NCI-H1105 (cell line): ENCODE measurements around the gene PNCK.

Experiments
- DNase-seq: peaks from one replicate; lab custom pipeline; 2025; lab: John Stamatoyannopoulos, UW

Gene PNCK

GRCh38 chrX:153641627-153642026 lies 32.0 kb downstream of the PNCK start:
- peak; percentile 21 for DNase-seq

- DNase-seq = no peak
Measured at GRCh38 chrX:153640736-153641575, 32.7 kb downstream of the PNCK start.

- no peak for DNase-seq
Measured at GRCh38 chrX:153640045-153640686, 33.4 kb downstream of the PNCK start.

- no peak for DNase-seq
Measured at GRCh38 chrX:153639177-153640044, 34.2 kb downstream of the PNCK start.

- DNase-seq = no peak
Measured at GRCh38 chrX:153638436-153639176, 35.0 kb downstream of the PNCK start.

- no peak for DNase-seq
Measured at GRCh38 chrX:153638041-153638371, 35.6 kb downstream of the PNCK start.

- no peak for DNase-seq
Measured at GRCh38 chrX:153637121-153638040, 36.2 kb downstream of the PNCK start.

- no peak for DNase-seq
Measured at GRCh38 chrX:153636716-153637115, 36.9 kb downstream of the PNCK start.

GRCh38 chrX:153635788-153636668 lies 37.6 kb downstream of the PNCK start:
- DNase-seq = no peak

GRCh38 chrX:153635388-153635787 lies 38.2 kb downstream of the PNCK start:
- no peak for DNase-seq

GRCh38 chrX:153634832-153635231 lies 38.8 kb downstream of the PNCK start:
- no peak for DNase-seq

GRCh38 chrX:153634236-153634635 lies 39.4 kb downstream of the PNCK start:
- DNase-seq = no peak

GRCh38 chrX:153633607-153634180 lies 39.9 kb downstream of the PNCK start:
- no peak for DNase-seq

- DNase-seq = no peak
Measured at GRCh38 chrX:153633048-153633447, 40.6 kb downstream of the PNCK start.

- no peak for DNase-seq
Measured at GRCh38 chrX:153632595-153632946, 41.0 kb downstream of the PNCK start.

GRCh38 chrX:153631907-153632594 lies 41.6 kb downstream of the PNCK start:
- no peak for DNase-seq

GRCh38 chrX:153631346-153631745 lies 42.3 kb downstream of the PNCK start:
- no peak for DNase-seq

- DNase-seq = no peak
Measured at GRCh38 chrX:153628665-153629064, 44.9 kb downstream of the PNCK start.

GRCh38 chrX:153628129-153628528 lies 45.5 kb downstream of the PNCK start:
- DNase-seq = no peak
